HUES6 (cell line): ENCODE measurements around the gene PPP1R36.
"Not testable (repeated sequence)": the region's sequence is repeated elsewhere in the genome, so short reads cannot be mapped to it uniquely, and the experiment has no call there.

Source experiments
- H3K27ac ChIP-seq: 2 replicates; pipeline ENCODE4 v1.7.0; 2013; ENCODE audit warnings: low read depth, mild to moderate bottlenecking, low read length, inconsistent platforms
- H3K27me3 ChIP-seq: 2 replicates; pipeline ENCODE4 v1.6.1; 2013; ENCODE audit warnings: low read length; ENCODE audit not compliant: control insufficient read depth, insufficient read depth
- H3K36me3 ChIP-seq: 2 replicates; pipeline ENCODE4 v1.6.1; 2013; ENCODE audit warnings: low read length; ENCODE audit not compliant: control insufficient read depth, insufficient read depth
- H3K4me1 ChIP-seq: 2 replicates; pipeline ENCODE4 v1.6.1; 2013; ENCODE audit warnings: low read length; ENCODE audit not compliant: control insufficient read depth, insufficient read depth
- H3K4me3 ChIP-seq: 2 replicates; pipeline ENCODE4 v1.5.1; 2013; ENCODE audit warnings: low read depth, low read length
- H3K9ac ChIP-seq: one replicate; pipeline ENCODE4 v1.6.1; 2013; ENCODE audit warnings: mild to moderate bottlenecking, low read length
- H3K9me3 ChIP-seq: 2 replicates; pipeline ENCODE4 v1.6.1; 2013; ENCODE audit warnings: low read depth, low read length; ENCODE audit not compliant: control insufficient read depth, insufficient read depth

Gene PPP1R36

DNA sequence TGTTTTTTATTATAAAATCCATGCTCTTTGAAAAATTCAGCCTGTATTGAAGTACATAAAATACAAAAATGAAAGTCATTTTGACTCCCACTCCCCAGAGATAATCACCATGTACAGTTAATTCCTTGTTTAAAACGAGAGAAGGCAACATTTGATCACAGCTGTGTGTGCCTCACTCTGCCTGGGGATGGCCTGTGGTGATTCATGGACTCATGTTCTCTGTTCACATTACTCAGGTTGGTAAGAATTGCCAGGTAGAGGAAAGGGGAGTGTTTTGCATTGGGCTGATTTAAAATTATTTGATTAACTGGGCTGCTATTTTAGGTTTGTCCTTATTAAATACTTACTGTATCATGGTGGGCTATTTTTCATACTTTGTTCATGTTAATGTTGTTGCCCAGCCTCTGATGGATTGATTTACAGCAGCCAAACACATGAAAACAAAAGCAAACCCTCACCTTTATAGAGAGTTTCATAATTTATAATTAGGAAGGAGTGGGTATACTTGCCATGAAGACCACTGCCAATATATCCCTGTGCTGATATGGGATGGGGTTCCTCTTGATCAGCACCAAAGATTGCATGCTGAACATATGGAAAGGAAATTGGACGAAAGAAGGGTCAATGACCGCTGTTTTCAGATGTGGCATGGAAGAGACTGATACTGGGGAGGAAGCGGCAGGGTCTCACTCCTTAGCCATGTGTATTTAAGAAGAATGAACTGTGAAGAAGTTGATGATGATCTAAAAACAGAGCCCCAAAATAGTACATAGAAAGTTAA is 42.2 kb upstream of the PPP1R36 start:
- H3K9ac ChIP-seq, result no peak overlapping the region
- no peaks in the 10 kb centered on the region for H3K27me3 ChIP-seq
- H3K4me1 ChIP-seq, result peaks cover 42% of the 10 kb centered on the region
- H3K36me3 ChIP-seq, result no peaks in the 10 kb centered on the region
- H3K4me3 ChIP-seq, result no peak overlapping the region; the same call in 1 of the 2 replicates
- H3K9me3 ChIP-seq, result no peaks in the 10 kb centered on the region
- no peak overlapping the region for H3K27ac ChIP-seq

DNA sequence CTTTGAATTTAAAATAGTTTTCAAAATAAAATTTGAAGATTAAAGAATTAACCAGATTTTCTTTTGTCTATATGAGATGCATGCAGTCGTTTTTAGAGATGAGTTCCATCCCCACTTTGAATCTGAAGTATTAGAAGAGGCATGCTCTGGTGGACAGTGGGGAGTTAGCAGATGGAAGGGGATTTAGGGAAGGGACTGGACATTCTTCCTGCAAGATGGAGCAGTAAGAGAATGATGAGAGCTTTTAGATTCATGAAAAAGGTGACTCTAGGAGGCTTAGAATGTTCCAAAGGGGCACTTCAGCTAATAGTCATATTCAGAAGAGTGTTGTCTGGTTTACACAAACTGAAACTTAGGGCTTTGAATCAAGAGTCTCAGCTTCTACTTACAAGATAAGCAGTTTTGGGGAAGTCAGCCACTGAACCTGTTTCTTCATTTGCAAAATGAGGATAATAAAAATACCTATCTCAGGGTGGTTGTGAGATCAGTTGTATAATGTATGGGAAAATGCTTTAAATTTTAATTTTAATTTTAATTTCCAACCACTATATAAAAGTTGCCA is 41.5 kb upstream of the PPP1R36 start:
- Histone ChIP-seq H3K27ac (no peak overlapping the region), H3K4me3 (no peak overlapping the region), H3K36me3 (no peaks in the 10 kb centered on the region), H3K27me3 (no peaks in the 10 kb centered on the region), H3K4me1 (peaks cover 38% of the 10 kb centered on the region), H3K9ac (no peak overlapping the region), H3K9me3 (no peaks in the 10 kb centered on the region)

DNA sequence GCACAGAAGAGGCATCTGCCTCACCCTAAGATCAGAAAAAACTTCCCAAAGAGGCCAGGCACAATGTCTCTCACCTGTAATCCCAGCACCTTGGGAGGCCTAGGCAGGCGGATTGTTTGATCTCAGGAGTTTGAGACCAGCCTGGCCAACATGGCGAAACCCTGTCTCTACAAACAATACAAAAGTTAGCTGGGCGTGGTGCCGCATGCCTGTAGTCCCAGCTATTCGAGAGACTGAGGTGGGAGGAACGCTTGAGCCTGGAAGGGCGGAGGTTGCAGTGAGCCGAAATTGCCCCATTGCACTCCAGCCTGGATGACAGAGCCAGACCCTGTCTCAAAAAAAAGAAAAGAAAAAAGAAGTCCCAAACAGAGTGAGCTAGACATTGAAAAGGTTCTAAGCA is 40.7 kb upstream of the PPP1R36 start:
- H3K9me3 ChIP-seq, result no peaks in the 10 kb centered on the region
- H3K4me3 ChIP-seq, result peak overlapping the region; percentile 10; the same call in 1 of the 2 replicates
- no peak overlapping the region for H3K9ac ChIP-seq
- H3K27me3 ChIP-seq, result no peaks in the 10 kb centered on the region
- H3K27ac ChIP-seq, result no peak overlapping the region; the same call in 1 of the 2 replicates
- H3K36me3 ChIP-seq, result no peaks in the 10 kb centered on the region
- peaks cover 38% of the 10 kb centered on the region for H3K4me1 ChIP-seq

DNA sequence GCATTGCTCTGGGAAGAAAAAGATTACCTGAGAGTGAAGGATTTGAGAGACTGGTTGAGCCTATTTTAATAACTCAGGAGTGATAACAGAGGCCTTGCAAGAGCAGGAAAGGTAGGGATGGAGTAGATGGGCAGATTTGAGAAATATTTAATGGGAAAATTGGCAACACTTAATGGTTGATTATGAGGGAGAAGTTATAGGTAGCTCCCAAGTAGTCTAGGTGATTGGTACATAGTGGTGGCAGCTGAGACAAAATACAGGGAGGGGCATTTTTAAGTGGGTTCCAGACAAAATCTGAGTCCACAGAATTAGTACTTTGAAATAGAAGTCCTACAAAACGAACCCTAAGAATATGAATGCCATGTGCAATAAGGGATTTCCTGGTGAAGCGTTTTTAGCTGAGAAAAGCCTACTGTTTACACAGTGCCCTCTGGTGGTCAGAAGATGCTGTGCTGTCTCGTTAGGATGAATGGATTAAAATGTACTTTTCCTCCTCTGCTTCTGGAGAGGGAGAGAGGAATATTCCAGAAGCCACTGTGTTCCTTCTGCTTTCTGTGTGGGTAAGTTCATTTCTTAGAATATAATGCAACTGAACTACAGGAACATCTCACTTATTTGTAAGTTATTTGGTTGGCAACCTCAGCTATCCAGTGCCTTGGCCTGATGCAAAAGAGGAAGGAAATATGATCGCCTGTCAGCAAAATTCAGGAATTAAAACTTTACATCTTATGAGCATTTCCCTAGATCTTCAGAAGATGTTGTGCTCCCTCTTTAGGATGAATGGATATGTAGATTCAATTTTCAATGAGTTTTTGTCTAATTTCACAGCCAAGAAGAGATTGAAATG is 38.7 kb upstream of the PPP1R36 start:
- H3K4me3 ChIP-seq, result no peak overlapping the region
- no peaks in the 10 kb centered on the region for H3K27me3 ChIP-seq
- no peak overlapping the region for H3K9ac ChIP-seq
- H3K9me3 ChIP-seq, result no peaks in the 10 kb centered on the region
- no peaks in the 10 kb centered on the region for H3K36me3 ChIP-seq
- H3K27ac ChIP-seq, result no peak overlapping the region
- H3K4me1 ChIP-seq, result peaks cover 38% of the 10 kb centered on the region

DNA sequence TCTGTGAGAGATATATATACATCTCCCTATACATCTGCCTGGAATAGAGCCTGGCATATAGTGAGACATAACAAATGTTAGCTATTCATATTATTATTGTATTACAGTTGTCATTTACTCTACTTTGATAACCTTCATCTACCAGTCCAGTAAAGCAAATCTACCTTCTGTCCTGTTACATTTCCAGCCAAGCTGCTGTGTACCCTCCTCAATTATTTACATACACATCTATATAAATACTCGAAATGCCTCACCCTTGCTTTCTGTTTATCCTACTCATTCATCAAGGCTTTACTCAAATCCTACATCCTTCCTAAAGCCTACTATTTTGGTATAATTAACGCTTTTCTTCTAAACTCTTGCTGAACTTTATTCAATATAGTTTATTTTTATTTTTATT is 36.5 kb upstream of the PPP1R36 start:
- Histone ChIP-seq H3K9me3 (no peaks in the 10 kb centered on the region), H3K9ac (no peak overlapping the region), H3K27ac (no peak overlapping the region), H3K4me3 (no peak overlapping the region), H3K4me1 (peaks cover 19% of the 10 kb centered on the region), H3K36me3 (no peaks in the 10 kb centered on the region), H3K27me3 (no peaks in the 10 kb centered on the region)

DNA sequence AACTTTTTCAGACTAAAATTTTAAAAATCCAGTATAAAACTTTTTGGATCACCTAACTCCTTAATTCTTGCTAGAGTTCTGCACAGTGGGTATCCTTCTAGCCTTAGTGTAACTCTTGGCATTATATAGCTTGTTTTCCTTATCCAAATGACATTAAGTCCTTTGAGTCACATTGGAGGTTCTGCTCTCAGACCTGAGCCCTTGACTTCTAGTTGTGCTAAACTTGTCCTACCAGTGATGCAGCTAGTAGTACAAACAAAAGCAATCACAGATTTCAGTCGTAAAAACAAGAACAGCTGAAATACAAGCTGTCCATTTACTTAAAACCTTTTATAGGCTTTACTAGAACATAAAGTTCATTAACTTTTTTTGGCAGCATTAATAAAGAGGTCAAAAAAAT is 34.7 kb upstream of the PPP1R36 start:
- no peaks in the 10 kb centered on the region for H3K27me3 ChIP-seq
- no peaks in the 10 kb centered on the region for H3K36me3 ChIP-seq
- H3K4me1 ChIP-seq, result 0 out of 2 replicates have a peak, but pooled peaks cover 8% of the 10 kb centered on the region
- no peak overlapping the region for H3K27ac ChIP-seq
- no peak overlapping the region for H3K4me3 ChIP-seq
- H3K9me3 ChIP-seq, result no peaks in the 10 kb centered on the region
- H3K9ac ChIP-seq, result no peak overlapping the region

DNA sequence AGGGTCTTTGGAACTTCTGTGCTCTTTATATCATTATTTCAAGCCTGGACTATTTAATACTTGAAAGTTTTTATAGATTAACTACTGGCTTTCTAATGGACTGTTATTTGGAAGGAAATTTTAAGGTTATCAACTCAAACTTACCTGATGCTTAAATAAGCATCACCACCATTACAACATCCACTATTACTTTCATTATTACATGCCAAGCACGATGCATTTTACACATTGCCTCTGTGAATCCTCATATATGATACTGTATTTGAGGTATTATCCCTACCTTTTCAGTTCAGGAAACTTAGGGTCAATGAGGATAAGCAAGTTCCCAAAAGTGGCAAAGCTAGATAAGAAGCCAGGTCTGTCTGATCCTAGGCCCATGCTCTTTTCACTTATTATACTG is 32.8 kb upstream of the PPP1R36 start:
- Histone ChIP-seq H3K4me3 (no peak overlapping the region), H3K27ac (no peak overlapping the region), H3K9ac (no peak overlapping the region), H3K27me3 (no peaks in the 10 kb centered on the region), H3K4me1 (no peaks in the 10 kb centered on the region), H3K9me3 (no peaks in the 10 kb centered on the region), H3K36me3 (peaks cover 7% of the 10 kb centered on the region)

DNA sequence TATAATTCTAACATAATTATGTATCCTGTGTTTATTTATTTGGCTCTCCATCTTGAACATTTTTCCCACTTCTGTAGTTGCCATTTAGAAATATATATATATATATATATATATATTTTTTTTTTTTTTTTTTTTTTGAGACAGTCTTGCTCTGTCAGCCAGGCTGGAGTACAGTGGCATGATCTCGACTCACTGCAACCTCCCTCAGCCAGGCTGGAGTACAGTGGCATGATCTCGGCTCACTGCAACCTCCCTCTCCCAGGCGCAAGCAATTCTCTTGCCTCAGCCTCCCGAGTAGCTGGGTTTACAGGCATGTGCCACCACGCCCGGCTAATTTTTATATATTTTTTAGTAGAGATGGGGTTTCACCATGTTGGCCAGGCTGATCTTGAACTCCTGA is 32.1 kb upstream of the PPP1R36 start:
- not testable (repeated sequence) for H3K9ac ChIP-seq, H3K27ac ChIP-seq, H3K4me1 ChIP-seq, H3K4me3 ChIP-seq, H3K9me3 ChIP-seq, H3K27me3 ChIP-seq
- peaks cover 14% of the 10 kb centered on the region for H3K36me3 ChIP-seq

DNA sequence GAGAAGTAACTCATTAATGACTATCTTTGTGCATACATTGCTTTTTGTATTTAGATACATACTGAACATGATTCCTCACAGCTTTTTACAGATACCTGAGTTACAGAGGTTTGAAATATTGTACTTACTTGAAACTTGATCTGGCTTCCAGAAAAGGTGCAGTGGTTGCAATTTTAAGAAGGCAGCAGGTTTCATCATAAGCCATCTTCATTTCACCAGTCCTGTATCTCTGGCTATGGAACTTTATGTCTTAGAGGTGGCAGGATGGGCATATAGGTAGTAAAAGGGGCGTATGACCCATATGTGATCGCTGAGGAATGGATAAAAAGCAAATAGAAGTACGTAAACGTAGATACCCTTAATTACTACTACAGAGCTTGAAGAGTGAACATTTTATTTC is 31.5 kb upstream of the PPP1R36 start:
- Histone ChIP-seq H3K27me3 (no peaks in the 10 kb centered on the region), H3K9ac (no peak overlapping the region), H3K4me1 (no peaks in the 10 kb centered on the region), H3K4me3 (no peak overlapping the region), H3K27ac (no peak overlapping the region), H3K9me3 (no peaks in the 10 kb centered on the region), H3K36me3 (peaks cover 19% of the 10 kb centered on the region)

DNA sequence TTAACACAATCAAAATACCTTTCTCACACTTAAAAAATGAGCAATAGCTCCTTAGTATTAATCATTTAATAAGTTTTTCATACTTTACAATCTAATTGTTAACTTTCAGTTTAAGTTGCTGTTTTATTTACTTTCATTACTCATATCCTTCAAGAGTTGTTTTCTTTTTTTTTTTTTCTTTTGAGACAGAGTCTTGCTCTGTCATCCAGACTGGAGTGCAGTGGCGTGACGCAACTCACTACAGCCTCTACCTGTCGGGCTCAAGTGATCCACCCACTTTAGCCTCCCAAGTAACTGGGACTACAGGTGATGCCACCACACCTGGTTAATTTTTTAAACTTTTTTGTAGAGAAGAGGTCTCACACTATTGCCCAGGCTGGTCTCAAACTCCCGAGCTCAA is 29.1 kb upstream of the PPP1R36 start:
- Histone ChIP-seq H3K4me3 (no peak overlapping the region), H3K9ac (no peak overlapping the region), H3K27me3 (no peaks in the 10 kb centered on the region), H3K9me3 (no peaks in the 10 kb centered on the region), H3K4me1 (no peaks in the 10 kb centered on the region), H3K27ac (no peak overlapping the region), H3K36me3 (peaks cover 23% of the 10 kb centered on the region)
